GM18508 (cell line): Measurements from ENCODE around the gene CCL11.
"Not testable (repeated sequence)": the region's sequence is repeated elsewhere in the genome, so short reads cannot be mapped to it uniquely, and the experiment has no call there.

Experiments
- ATAC-seq: cut with Tn5 transposase; IDR thresholded peaks from one replicate; pipeline ENCODE4 v1.9.1; 2021; ENCODE audit warnings: moderate number of reproducible peaks; ENCODE audit not compliant: insufficient read depth, unreplicated experiment

CCL11 gene

GRCh38 chr17:34305061-34305460 lies 19.5 kb downstream of the CCL11 start:
- no peak for ATAC-seq

- ATAC-seq: no peak
Measured at GRCh38 chr17:34305606-34306005, 20.1 kb downstream of the CCL11 start.

- no peak for ATAC-seq
Measured at GRCh38 chr17:34306466-34306865, 20.9 kb downstream of the CCL11 start.

- no peak for ATAC-seq
Measured at GRCh38 chr17:34307110-34307509, 21.6 kb downstream of the CCL11 start.

GRCh38 chr17:34308371-34308770 lies 22.8 kb downstream of the CCL11 start:
- no peak for ATAC-seq

- ATAC-seq: no peak
Measured at GRCh38 chr17:34311291-34311690, 25.7 kb downstream of the CCL11 start.

- no peak for ATAC-seq
Measured at GRCh38 chr17:34312080-34312479, 26.5 kb downstream of the CCL11 start.

- ATAC-seq: no peak
Measured at GRCh38 chr17:34313164-34313563, 27.6 kb downstream of the CCL11 start.

GRCh38 chr17:34314279-34314678 lies 28.7 kb downstream of the CCL11 start:
- no peak for ATAC-seq

GRCh38 chr17:34318474-34318873 lies 32.9 kb downstream of the CCL11 start:
- no peak for ATAC-seq

GRCh38 chr17:34319039-34319483 lies 33.5 kb downstream of the CCL11 start, which contains the start of gene CCL8:
Gene CCL8, plus strand, starts transcription at chr17:34319435. Its CDS starts 67 bp downstream, at chr17:34319502.
- ATAC-seq: no peak

GRCh38 chr17:34321964-34322363 lies 36.4 kb downstream of the CCL11 start:
- ATAC-seq: no peak

- not testable (repeated sequence) for ATAC-seq
Measured at GRCh38 chr17:34327580-34327979, 42.0 kb downstream of the CCL11 start.

GRCh38 chr17:34337701-34338100 lies 52.2 kb downstream of the CCL11 start:
- ATAC-seq: no peak
